GM18508 (cell line): ENCODE data around the gene ITGB4.

ENCODE experiments used
- ATAC-seq: cut with Tn5 transposase; IDR thresholded peaks from one replicate; pipeline ENCODE4 v1.9.1; 2021; ENCODE audit warnings: moderate number of reproducible peaks; ENCODE audit not compliant: insufficient read depth, unreplicated experiment

Gene ITGB4

DNA sequence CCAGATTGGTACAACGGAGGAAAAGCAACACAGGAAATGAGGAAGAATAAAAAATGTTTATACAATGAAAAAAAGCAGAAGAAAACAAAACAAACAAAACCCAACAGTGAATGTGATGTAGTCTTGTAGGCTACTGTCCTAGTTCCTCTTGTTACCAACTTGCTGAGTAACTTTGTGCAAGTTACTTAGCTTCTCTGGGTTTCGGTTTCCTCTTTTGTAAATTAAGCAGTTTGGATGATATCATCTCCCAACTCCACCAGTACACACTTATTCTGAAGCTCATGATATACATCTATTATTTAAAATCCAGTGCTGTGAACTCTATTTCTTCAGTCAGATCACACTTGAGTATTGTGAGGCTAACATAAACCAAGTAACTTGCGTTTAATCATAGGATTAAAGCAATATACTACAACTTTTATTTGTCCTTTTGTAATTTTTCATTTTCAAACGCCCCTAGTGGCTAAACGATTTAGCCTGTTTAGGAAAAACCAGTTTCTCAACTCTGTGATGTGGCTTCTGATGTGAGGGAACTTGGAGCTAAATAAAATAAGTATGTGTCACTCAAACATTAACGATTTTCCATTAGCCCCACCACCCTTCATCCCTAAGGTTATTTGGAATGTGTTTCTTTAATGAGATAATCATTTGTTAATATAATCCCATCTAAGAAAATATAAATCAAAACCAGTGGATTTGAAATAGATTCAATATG, 62.0 kb downstream of the ITGB4 start:
- no peak for ATAC-seq

DNA sequence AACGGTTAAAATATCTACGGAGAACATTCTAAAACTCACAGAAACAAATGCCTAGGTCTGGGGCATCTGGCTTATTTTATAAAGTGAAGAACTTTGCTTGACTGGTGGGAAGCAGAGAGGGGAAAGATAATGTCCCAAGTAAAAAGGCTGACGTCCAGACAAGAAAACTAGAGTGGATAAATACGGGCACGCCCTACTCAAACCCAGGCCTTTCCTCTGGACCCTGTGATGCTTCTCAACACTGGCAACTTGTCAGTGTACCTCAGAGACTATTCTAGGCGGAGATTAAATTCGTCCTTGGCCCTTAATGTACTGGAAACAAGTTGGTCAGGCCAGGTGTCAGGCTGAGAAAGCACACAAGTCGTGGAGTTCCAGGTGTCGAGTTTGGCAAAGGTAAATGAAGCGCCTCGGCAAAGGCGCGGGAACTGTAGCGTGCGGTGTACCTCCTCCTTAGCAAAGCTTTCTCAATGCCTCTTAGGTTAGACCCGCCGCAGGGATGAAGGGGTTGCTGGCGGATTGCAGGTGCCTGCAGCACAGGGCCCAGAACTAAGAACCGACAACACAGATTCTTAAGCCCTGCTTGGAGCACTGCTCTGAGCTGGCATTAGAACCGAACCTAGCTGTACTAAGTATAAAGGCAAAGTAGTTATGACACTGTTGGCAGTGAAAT, 62.7 kb downstream of the ITGB4 start:
- ATAC-seq, result no peak

DNA sequence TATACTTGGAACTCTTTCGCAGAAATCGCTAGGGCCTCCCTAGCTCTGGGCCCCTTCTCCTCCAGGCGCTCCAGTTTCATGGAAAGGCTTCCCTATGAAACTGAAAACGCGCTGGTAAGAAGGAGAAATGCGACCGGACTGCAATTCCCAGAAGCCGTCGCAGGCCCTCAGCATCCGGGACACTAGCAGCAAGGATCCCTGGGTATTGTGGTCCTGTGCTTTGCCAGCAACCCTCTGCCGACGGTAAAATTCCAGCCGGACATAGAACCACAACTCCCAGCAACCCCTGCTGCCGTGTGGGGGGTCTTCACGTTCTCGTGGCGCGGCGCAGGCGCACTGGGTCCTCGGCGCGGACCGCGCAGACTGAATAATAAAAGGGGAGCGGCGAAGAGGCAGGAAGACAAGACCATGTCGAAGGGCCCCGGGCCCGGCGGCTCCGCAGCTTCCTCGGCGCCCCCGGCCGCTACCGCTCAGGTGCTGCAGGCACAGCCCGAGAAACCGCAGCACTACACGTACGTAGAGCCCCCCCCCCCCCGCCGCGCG, 63.3 kb downstream of the ITGB4 start, which contains the start of gene UNK:
UNK (plus strand) TSS at position 334 of the 543 bp plus-strand sequence; CDS start at position 409, 75 bp downstream.
- no peak for ATAC-seq

DNA sequence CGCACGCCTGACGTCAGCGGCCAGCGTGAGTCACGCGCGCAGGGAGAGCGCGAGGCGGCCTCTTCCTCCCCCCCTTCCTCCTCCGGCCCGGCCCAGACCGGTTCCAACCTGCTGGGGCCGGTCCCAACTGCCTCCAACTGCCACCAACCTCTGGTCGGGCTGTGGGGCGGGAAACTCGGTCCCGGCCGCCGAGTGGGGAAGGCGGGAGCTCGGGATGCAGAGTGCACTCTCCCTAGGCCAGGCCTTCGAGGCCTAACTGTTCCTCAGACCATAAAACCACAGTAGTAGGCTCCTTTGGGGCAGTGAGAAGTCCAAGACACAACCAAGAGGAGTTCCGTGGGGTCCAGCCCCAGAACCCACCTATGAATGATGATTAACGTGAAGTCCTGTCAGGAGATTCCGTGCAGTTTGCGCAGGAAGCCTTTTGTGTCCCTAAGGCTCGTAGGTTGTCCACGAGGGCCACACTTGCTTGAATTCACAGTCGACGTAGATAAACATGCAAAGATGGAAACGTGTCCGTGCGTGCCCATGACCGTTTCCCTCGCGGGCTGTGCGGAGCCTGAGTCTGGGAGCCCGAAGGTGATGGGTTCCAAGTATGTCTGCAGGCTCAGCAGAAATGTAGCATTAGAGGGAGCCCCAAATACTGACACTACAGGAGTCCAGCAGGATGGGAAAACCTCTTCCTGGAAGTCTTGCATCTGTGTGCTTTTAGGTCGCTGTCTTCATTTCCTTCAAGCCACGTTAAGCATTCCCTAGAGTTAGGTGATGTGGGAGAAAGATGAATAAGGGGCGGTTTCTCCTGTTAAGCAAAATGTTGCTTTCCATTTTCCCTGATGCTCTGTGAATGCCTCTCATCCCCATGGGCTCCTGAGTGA, 64.0 kb downstream of the ITGB4 start:
- ATAC-seq, result no peak

DNA sequence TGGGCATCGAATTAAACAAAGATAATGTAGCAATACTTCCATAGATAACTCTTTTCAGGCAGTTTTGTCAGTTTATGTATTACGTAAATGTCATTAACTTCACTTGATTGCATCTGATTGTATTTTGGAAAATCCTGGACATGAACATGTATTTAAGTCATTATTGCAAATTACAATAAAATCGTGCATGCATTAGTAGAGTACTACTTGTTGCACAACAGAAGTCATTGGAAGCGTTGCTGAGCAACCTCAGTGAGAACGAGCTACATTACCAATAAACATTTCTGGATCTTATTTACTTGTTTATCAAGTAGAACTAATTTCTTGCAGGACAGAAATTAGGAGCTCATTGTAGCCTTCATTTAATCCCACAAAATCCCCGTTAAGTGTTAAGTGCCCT, 70.0 kb downstream of the ITGB4 start:
- no peak for ATAC-seq

DNA sequence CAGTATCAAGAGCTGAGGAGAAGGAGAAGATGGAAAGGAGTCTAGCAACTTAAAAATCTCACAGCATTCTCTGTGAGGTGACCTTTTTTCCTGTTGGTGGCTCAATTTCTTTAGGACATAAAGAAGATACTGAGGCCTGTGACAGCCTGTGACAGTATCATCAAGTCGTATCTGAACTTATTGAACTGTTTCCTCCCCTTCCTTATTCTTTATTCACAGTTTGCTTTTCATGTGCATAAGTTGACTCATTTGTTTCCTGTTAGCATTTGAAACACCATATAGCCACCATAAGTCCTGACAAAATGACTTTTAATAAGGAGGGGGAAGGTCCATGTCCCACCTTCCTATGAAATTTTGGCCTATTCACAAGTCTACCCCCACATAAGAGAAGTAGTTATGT, 72.2 kb downstream of the ITGB4 start:
- ATAC-seq, result no peak

DNA sequence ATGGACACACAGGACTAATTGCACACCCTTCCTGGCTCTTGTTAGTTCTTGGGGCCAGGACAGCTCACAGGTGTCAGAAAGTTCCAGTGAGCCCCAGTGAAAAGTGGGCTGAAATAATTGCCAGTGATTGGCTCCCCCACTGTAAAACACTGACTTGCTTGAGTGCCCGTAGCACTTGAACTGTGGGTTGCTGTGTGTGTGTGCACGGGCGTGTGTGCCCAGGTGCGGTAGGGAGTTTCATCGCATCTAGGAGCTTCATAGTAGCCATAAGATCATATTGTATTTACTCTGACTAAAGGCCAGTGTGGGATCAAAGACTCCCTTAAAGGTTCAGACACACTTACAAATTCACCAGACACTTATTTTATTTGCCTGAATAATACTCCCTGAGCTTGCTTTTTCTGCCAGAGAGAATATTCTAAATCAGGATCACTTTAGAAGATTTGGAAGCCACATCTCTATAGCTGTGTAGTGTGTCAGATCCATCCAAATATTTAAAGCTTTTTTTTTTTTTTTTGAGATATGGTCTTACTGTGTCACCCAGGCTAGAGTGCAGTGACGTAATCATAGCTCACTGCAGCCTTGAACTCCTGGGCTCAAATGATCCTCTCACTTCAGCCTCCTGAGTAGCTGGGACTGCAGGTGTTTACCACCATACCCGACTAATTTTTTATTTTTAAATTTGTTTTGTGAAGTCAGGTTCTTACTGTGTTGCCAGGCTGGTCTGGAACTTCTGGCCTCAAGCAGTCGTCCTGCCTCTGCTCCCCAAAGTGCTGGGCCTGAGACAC, 74.8 kb downstream of the ITGB4 start:
- no peak for ATAC-seq

DNA sequence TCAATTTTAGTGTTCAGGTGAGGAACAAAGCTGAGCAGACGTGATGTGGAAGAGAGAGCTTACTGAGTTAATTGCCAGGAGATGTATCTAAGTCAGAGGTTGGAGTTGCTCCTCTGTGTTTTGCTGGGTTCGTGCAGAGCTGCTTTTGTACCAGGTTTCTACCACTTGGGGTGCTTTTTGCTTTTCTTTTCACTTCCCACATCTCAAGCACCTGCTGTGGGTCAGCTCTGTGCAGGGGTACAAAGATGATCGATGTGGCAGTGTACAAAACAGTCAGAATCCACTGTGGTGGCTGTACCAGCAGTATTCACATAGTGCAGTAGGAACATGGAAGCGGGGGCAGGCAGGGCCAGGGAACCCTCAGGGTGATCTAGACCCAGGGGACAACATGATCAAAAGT, 78.1 kb downstream of the ITGB4 start:
- ATAC-seq, result no peak

DNA sequence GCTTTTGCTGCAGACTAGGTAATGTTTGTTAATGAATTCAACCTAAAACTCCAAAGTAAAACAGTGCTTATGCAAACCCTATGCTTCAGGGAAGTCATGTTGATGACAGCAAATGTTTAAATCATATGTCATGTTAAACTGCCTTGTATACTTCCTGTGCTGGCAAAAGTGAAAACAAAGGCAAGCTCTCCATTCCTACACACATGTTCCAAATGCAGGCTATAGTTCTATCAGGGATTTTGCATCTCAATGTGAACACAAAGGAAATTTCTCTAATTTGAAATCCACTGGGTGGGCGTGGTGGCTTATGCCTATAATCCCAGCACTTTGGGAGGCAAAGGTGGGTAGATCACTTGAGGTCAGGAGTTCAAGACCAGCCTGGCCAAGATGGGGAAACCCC, 82.6 kb downstream of the ITGB4 start:
- ATAC-seq, result no peak

DNA sequence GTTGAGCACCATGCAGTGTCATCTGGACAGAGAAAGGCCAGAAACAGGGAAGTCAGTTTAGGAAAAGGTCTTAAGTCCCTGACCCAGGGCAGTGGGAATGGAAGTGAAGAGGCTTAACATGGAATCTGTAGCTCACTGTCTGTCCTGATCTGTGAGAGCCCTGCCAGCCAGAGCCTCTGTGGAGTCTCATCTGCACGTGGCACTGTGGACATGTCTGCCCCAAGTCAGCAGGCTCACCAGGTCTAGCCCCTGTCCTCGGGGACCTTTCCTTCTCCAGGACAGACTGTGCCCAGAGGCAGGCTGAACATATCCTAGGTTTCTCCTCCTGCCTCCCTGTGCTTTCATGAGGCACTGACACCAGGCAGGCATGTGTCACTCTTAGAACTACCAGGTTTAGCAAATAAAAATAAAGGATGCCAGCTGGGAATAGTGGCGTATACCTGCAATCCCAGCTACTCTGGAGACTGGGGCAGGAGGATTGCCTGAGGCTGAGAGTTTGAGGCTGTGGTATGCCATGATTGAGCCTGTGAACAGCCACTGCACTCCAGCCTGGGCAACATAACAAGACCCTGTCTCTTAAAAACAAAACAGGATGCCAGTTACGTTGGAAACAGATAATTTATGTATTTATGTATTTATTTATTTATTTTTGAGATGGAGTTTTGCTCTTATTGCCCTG, 85.7 kb downstream of the ITGB4 start:
- no peak for ATAC-seq
